Stimulated activated naive CD8-positive, alpha-beta T cell treated with anti-CD3 and anti-CD28 coated beads, Interleukin-15, amount 100 ng/mL, for 72 hours (primary cell): ENCODE measurements around the gene NME8.

Experiments used
- ATAC-seq: fragments of 150-1000 bp; cut with Tn5 transposase; 2 replicates; pipeline ENCODE4 v1.10.0; 2021; ENCODE audit warnings: mild to moderate bottlenecking, moderate library complexity
- DNase-seq, 2 donors: peaks; one replicate each; pipeline ENCODE4 v3.0.0; 2021 to 2022
- H3K27ac Mint-ChIP-seq, 2 donors: one replicate each; pipeline ENCODE4 v1.8.0; 2022; ENCODE audit warnings: mild to moderate bottlenecking in 2 of 2, mixed read lengths in 2 of 2, moderate library complexity in 2 of 2
- H3K27me3 Mint-ChIP-seq: one replicate; pipeline ENCODE4 v1.8.0; 2022; ENCODE audit warnings: mixed read lengths
- H3K4me1 Mint-ChIP-seq: one replicate; pipeline ENCODE4 v1.8.0; 2022; ENCODE audit warnings: mild to moderate bottlenecking, mixed read lengths
- H3K4me3 Mint-ChIP-seq, 2 donors: one replicate each; pipeline ENCODE4 v1.8.0; 2022; ENCODE audit warnings: mild to moderate bottlenecking in 2 of 2, mixed read lengths in 2 of 2, moderate library complexity in 1 of 2
- H3K9me3 Mint-ChIP-seq, 2 donors: one replicate each; pipeline ENCODE4 v1.8.0; 2022; ENCODE audit warnings: mixed read lengths in 2 of 2

The NME8 gene

DNA sequence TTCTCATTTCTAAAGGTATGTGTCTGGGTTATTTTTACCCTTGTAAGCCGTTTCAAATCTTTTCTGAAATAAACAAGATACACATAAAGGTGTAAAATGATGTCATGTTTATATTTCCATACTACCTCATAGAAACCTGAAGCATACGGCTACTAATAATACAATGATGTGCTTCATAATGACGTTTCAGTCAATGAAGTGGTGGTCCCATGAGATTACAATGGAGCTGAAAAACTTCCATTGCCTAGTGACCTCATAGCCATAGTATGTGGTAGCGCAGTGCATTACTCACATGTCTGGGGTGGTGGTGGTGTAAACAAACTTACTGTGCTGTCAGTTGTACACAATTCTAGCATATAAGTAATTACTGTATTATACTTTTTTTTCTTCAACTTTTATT lies 96.9 kb downstream of the NME8 start:
- DNase-seq (no peak), ATAC-seq (no peak)
- Mint-ChIP-seq H3K9me3 (peaks cover 0 to 5% of the 10 kb centered on the region in 2 donors), H3K27me3 (no peaks in the 10 kb centered on the region), H3K27ac (no peak overlapping the region), H3K4me3 (no peak overlapping the region), H3K4me1 (no peaks in the 10 kb centered on the region)

- ATAC-seq (peak; percentile 15), DNase-seq (no peak)
- no peak overlapping the region for H3K4me3 Mint-ChIP-seq
- no peak overlapping the region for H3K27ac Mint-ChIP-seq
- H3K9me3 Mint-ChIP-seq = peaks cover 0 to 5% of the 10 kb centered on the region in 2 donors
- no peaks in the 10 kb centered on the region for H3K4me1 Mint-ChIP-seq
- H3K27me3 Mint-ChIP-seq = no peaks in the 10 kb centered on the region
Measured at GRCh38 chr7:37947138-37947940, 98.9 kb downstream of the NME8 start.

DNA sequence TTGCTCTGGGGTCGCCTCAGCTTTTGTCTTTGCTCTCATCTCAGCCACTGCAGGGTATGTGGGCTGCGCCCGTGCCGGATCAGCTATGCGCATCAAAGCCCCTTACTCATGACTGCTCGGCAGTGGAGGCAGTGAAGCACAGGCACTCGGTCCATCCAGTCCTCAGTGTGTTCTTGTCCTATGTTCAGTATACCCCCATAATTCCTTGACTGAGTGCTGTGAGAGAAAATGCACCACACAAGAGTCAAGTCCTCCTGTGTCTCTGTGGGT lies 99.5 kb downstream of the NME8 start:
- H3K9me3 Mint-ChIP-seq = peaks cover 0 to 5% of the 10 kb centered on the region in 2 donors
- no peaks in the 10 kb centered on the region for H3K27me3 Mint-ChIP-seq
- no peaks in the 10 kb centered on the region for H3K4me1 Mint-ChIP-seq
- no peak overlapping the region for H3K27ac Mint-ChIP-seq
- DNase-seq (no peak), ATAC-seq (peak; percentile 31)
- no peak overlapping the region for H3K4me3 Mint-ChIP-seq
